Omental fat pad (tissue), 4 donors: ENCODE data around the gene PLXNA2. TPM values are rescaled to one million over a fixed set of nuclear protein-coding genes. Genes with fewer than 3 reads are reported as not detected.

Experiments used
- ATAC-seq: fragments of 150-250 bp; one replicate; pipeline ENCODE4 v1.9.1; 2016; ENCODE audit warnings: mild to moderate bottlenecking, moderate library complexity; ENCODE audit not compliant: low FRiP score
- DNase-seq: peaks from one replicate; pipeline ENCODE4 v3.0.0-alpha.2; 2019; ENCODE audit warnings: low spot score
- CTCF ChIP-seq, 3 donors: fragments of 450-650 bp; IDR thresholded peaks; one replicate each; pipeline ENCODE4 v1.5.1; 2016 to 2017; ENCODE audit warnings: antibody characterized with exemption in 3 of 3, mild to moderate bottlenecking in 3 of 3, moderate library complexity in 2 of 3
- total RNA-seq, 4 donors: library from RNA; depleted of rRNA; stranded (reverse); fragments of >200 nt; gene quantifications; one replicate each; pipeline ENCODE4 v1.1.0, GENCODE V29; 2016

PLXNA2 gene
- total RNA-seq, 4 donors from 2014 or later = 21.7 to 67.9 (median 36.8) TPM

GRCh38 chr1:207991583-207992026, 252.6 kb downstream of the PLXNA2 start:
- no peak for TF ChIP-seq CTCF (IDR thresholded peaks at IDR 0.05)
- no peak for DNase-seq
- ATAC-seq = no peak

GRCh38 chr1:207990876-207991582, 253.2 kb downstream of the PLXNA2 start:
- no peak for TF ChIP-seq CTCF (IDR thresholded peaks at IDR 0.05)
- ATAC-seq = no peak
- DNase-seq = no peak

- no peak for TF ChIP-seq CTCF (IDR thresholded peaks at IDR 0.05)
- DNase-seq = no peak
- no peak for ATAC-seq
Observed at GRCh38 chr1:207990455-207990854, 253.7 kb downstream of the PLXNA2 start.

- DNase-seq (no peak), ATAC-seq (no peak)
- TF ChIP-seq CTCF (IDR thresholded peaks at IDR 0.05) = no peak
Observed at GRCh38 chr1:207988326-207989165, 255.6 kb downstream of the PLXNA2 start.

GRCh38 chr1:207987164-207987563, 257.0 kb downstream of the PLXNA2 start:
- TF ChIP-seq CTCF (IDR thresholded peaks at IDR 0.05) = no peak
- DNase-seq (no peak), ATAC-seq (peak; percentile 92)

- TF ChIP-seq CTCF (IDR thresholded peaks at IDR 0.05) = no peak
- DNase-seq (no peak), ATAC-seq (no peak)
Observed at GRCh38 chr1:207985996-207986395, 258.2 kb downstream of the PLXNA2 start.
